Liver (tissue), 3 donors: ENCODE measurements around the gene SOX5.

Source experiments
- ATF3 ChIP-seq: IDR thresholded peaks from 2 replicates; pipeline ENCODE4 v1.6.1; 2016; ENCODE audit warnings: antibody characterized with exemption
- CTCF ChIP-seq: fragments of 150-350 bp; IDR thresholded peaks from 2 replicates; pipeline ENCODE4 v1.5.1; 2017; ENCODE audit warnings: improper control_type of control experiment, low read depth, low read length; ENCODE audit not compliant: missing input control
- EGR1 ChIP-seq, 2 donors: IDR thresholded peaks; 2 replicates each; pipeline ENCODE4 v1.6.1; 2016 to 2018; ENCODE audit warnings: antibody characterized with exemption in 2 of 2, low read depth in 2 of 2
- GABPA ChIP-seq, 2 donors: IDR thresholded peaks in 1 of 2; conservative IDR thresholded peaks in 1 of 2; 2 replicates each; pipeline ENCODE4 v1.6.1; 2016; ENCODE audit warnings: antibody characterized with exemption in 2 of 2, mild to moderate bottlenecking in 1 of 2, moderate library complexity in 1 of 2
- JUND ChIP-seq, 2 donors: IDR thresholded peaks; 2 replicates each; pipeline ENCODE4 v1.6.1; 2016; ENCODE audit warnings: antibody characterized with exemption in 2 of 2
- MAX ChIP-seq: IDR thresholded peaks from 2 replicates; pipeline ENCODE4 v1.6.1; 2016; ENCODE audit warnings: antibody characterized with exemption
- RAD21 ChIP-seq, 2 donors: IDR thresholded peaks; 2 replicates each; pipeline ENCODE4 v1.6.1; 2016; ENCODE audit warnings: antibody characterized with exemption in 2 of 2, mild to moderate bottlenecking in 2 of 2
- REST ChIP-seq: IDR thresholded peaks from 2 replicates; pipeline ENCODE4 v1.6.1; 2016; ENCODE audit warnings: antibody characterized with exemption, mild to moderate bottlenecking
- RXRA ChIP-seq, 2 donors: IDR thresholded peaks; 2 replicates each; pipeline ENCODE4 v1.6.1; 2017 to 2018; ENCODE audit warnings: antibody characterized with exemption in 2 of 2, mild to moderate bottlenecking in 1 of 2
- SP1 ChIP-seq: IDR thresholded peaks from 2 replicates; pipeline ENCODE4 v1.6.1; 2018; ENCODE audit warnings: antibody characterized with exemption, mild to moderate bottlenecking
- TAF1 ChIP-seq: conservative IDR thresholded peaks from 2 replicates; pipeline ENCODE4 v1.6.1; 2016; ENCODE audit warnings: antibody characterized with exemption, mild to moderate bottlenecking
- YY1 ChIP-seq: IDR thresholded peaks from 2 replicates; pipeline ENCODE4 v1.6.1; 2016; ENCODE audit warnings: antibody characterized with exemption, mild to moderate bottlenecking
- donor health status: healthy.
- donor health status: healthy.

- TF ChIP-seq CTCF (no peak), REST (no peak), SP1 (no peak), TAF1 (no peak), JUND (IDR thresholded peaks at IDR 0.05) (no peak), MAX (no peak), ATF3 (no peak), YY1 (no peak), EGR1 (IDR thresholded peaks at IDR 0.05; ENCODE audit: low read depth in 2 of 2) (no peak), RXRA (IDR thresholded peaks at IDR 0.05) (no peak), GABPA (IDR thresholded peaks at IDR 0.05 in 1 of 2, conservative IDR thresholded peaks at IDR 0.05 in 1 of 2) (no peak), RAD21 (IDR thresholded peaks at IDR 0.05) (no peak)
These were observed 132.1 kb downstream of the SOX5 start for GRCh38 chr12:23817345-23817744.
